Measurements from ENCODE around the gene USP3. TPM values are rescaled to one million over a fixed set of nuclear protein-coding genes. Genes with fewer than 3 reads are reported as not detected.
"Not testable (repeated sequence)": the region's sequence is repeated elsewhere in the genome, so short reads cannot be mapped to it uniquely, and the experiment has no call there.

The USP3 gene
- total RNA-seq, 1 experiment from 2014 or later, result 36.6 TPM

DNA sequence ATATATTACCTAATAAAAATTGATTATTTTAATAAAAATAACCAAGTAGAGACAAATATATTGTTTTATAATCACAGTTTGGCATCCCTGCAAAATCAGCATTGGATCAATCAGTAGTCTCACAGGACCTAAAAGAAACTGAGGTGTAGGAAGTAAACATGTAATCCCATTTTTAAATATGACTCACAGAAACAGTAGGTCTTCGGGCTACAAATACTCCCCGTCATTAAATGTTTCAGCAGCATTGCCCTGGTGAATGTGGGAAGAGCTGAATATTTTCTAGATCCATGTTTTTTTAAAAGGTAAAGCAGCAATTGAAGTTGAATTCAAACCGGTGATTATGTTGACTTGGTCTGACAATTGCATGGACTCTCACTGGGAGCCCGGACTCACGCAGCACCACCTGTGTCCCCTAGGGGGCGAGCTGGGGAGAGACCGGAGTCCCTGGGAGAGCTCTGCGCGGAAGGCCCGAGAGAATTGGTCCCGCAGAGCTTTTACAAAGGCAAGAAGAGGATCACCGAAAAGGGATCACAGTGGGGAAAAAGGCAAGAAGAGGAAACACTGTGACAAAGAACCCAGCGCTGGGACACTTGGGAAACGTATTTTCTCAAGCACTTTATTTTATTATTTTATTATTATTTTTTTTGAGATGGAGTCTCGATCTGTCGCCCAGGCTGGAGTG is 17.2 kb upstream of the USP3 start:
- DNase-seq (ENCODE audit: low spot score) (peak; percentile 95), ATAC-seq (peak; percentile 94)
- H3K9me3 Mint-ChIP-seq, result no peaks in the 10 kb centered on the region
- no peak overlapping the region for H3K27ac Mint-ChIP-seq
- TF ChIP-seq, protein P1, sequence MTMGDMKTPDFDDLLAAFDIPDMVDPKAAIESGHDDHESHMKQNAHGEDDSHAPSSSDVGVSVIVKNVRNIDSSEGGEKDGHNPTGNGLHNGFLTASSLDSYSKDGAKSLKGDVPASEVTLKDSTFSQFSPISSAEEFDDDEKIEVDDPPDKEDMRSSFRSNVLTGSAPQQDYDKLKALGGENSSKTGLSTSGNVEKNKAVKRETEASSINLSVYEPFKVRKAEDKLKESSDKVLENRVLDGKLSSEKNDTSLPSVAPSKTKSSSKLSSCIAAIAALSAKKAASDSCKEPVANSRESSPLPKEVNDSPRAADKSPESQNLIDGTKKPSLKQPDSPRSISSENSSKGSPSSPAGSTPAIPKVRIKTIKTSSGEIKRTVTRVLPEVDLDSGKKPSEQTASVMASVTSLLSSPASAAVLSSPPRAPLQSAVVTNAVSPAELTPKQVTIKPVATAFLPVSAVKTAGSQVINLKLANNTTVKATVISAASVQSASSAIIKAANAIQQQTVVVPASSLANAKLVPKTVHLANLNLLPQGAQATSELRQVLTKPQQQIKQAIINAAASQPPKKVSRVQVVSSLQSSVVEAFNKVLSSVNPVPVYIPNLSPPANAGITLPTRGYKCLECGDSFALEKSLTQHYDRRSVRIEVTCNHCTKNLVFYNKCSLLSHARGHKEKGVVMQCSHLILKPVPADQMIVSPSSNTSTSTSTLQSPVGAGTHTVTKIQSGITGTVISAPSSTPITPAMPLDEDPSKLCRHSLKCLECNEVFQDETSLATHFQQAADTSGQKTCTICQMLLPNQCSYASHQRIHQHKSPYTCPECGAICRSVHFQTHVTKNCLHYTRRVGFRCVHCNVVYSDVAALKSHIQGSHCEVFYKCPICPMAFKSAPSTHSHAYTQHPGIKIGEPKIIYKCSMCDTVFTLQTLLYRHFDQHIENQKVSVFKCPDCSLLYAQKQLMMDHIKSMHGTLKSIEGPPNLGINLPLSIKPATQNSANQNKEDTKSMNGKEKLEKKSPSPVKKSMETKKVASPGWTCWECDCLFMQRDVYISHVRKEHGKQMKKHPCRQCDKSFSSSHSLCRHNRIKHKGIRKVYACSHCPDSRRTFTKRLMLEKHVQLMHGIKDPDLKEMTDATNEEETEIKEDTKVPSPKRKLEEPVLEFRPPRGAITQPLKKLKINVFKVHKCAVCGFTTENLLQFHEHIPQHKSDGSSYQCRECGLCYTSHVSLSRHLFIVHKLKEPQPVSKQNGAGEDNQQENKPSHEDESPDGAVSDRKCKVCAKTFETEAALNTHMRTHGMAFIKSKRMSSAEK (CRISPR knock-in tag; IDR thresholded peaks at IDR 0.05; ENCODE audit: borderline replicate concordance), result no peak
- TF ChIP-seq TCF7 (CRISPR knock-in tag; IDR thresholded peaks at IDR 0.05; ENCODE audit: low read depth), result no peak
- TF ChIP-seq, protein P2, sequence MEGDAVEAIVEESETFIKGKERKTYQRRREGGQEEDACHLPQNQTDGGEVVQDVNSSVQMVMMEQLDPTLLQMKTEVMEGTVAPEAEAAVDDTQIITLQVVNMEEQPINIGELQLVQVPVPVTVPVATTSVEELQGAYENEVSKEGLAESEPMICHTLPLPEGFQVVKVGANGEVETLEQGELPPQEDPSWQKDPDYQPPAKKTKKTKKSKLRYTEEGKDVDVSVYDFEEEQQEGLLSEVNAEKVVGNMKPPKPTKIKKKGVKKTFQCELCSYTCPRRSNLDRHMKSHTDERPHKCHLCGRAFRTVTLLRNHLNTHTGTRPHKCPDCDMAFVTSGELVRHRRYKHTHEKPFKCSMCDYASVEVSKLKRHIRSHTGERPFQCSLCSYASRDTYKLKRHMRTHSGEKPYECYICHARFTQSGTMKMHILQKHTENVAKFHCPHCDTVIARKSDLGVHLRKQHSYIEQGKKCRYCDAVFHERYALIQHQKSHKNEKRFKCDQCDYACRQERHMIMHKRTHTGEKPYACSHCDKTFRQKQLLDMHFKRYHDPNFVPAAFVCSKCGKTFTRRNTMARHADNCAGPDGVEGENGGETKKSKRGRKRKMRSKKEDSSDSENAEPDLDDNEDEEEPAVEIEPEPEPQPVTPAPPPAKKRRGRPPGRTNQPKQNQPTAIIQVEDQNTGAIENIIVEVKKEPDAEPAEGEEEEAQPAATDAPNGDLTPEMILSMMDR (IDR thresholded peaks at IDR 0.05), result peak; percentile 85
- TF ChIP-seq, protein P3, sequence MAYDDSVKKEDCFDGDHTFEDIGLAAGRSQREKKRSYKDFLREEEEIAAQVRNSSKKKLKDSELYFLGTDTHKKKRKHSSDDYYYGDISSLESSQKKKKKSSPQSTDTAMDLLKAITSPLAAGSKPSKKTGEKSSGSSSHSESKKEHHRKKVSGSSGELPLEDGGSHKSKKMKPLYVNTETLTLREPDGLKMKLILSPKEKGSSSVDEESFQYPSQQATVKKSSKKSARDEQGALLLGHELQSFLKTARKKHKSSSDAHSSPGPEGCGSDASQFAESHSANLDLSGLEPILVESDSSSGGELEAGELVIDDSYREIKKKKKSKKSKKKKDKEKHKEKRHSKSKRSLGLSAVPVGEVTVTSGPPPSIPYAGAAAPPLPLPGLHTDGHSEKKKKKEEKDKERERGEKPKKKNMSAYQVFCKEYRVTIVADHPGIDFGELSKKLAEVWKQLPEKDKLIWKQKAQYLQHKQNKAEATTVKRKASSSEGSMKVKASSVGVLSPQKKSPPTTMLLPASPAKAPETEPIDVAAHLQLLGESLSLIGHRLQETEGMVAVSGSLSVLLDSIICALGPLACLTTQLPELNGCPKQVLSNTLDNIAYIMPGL (CRISPR knock-in tag; IDR thresholded peaks at IDR 0.05), result 0 out of 2 replicates have a peak, but pooled peaks have one; percentile 39
- TF ChIP-seq, protein P4, sequence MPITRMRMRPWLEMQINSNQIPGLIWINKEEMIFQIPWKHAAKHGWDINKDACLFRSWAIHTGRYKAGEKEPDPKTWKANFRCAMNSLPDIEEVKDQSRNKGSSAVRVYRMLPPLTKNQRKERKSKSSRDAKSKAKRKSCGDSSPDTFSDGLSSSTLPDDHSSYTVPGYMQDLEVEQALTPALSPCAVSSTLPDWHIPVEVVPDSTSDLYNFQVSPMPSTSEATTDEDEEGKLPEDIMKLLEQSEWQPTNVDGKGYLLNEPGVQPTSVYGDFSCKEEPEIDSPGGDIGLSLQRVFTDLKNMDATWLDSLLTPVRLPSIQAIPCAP (CRISPR knock-in tag; IDR thresholded peaks at IDR 0.05), result no peak
- H3K4me1 Mint-ChIP-seq, result peaks cover 37% of the 10 kb centered on the region
- POLR2A ChIA-PET, result no interaction called here
- no peak overlapping the region for H3K4me3 Mint-ChIP-seq
- CTCF ChIA-PET, result interaction anchor here (0.6 to 4.9 kb wide), 34 partner anchors 9 to 582 kb away, joined by 3 to 54 read pairs (median 4); partner anchors contain the start of genes APH1B, FBXL22 and USP3
- no peaks in the 10 kb centered on the region for H3K36me3 Mint-ChIP-seq
- peaks cover 17% of the 10 kb centered on the region for H3K27me3 Mint-ChIP-seq (ENCODE audit: low read depth)

DNA sequence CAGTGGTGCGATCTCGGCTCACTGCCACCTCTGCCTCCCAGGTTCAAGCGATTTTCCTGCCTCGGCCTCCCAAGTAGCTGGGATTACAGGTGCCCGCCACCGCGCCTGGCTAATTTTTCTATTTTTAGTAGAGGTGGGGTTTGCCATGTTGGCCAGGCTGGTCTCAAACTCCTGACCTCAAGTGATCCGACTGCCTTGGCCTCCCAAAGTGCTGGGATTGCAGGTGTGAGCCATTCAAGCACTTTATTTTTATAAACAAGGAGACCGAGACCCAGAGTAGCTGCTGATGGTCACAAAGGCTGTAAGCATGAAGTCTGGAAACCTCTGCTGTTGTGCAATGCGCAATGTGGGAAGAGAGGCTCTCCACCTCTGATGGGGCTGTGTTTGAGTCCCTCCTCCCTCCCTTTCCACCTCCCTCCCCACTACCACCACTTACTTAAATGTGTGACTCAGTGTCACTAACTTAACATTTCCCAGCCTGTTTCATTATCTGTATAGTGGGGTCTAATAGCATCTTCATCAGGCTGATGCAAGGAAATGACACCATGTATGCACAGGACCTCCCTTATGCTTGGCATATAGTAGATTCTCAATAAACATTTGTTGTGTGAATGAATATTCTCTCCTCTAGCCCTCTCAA is 16.5 kb upstream of the USP3 start:
- CTCF ChIA-PET, result interaction anchor here (0.6 to 4.9 kb wide), 35 partner anchors 8 to 582 kb away, joined by 3 to 54 read pairs (median 4); partner anchors contain the start of genes APH1B, FBXL22 and USP3
- H3K36me3 Mint-ChIP-seq; H3K9me3 Mint-ChIP-seq; H3K4me3 Mint-ChIP-seq; H3K27ac Mint-ChIP-seq; POLR2A ChIA-PET; DNase-seq (ENCODE audit: low spot score); ATAC-seq: not testable (repeated sequence)
- TF ChIP-seq, protein P3 (CRISPR knock-in tag; IDR thresholded peaks at IDR 0.05), result 0 out of 2 replicates have a peak, but pooled peaks have one; percentile 4
- peaks cover 23% of the 10 kb centered on the region for H3K27me3 Mint-ChIP-seq (ENCODE audit: low read depth)
- peaks cover 42% of the 10 kb centered on the region for H3K4me1 Mint-ChIP-seq

DNA sequence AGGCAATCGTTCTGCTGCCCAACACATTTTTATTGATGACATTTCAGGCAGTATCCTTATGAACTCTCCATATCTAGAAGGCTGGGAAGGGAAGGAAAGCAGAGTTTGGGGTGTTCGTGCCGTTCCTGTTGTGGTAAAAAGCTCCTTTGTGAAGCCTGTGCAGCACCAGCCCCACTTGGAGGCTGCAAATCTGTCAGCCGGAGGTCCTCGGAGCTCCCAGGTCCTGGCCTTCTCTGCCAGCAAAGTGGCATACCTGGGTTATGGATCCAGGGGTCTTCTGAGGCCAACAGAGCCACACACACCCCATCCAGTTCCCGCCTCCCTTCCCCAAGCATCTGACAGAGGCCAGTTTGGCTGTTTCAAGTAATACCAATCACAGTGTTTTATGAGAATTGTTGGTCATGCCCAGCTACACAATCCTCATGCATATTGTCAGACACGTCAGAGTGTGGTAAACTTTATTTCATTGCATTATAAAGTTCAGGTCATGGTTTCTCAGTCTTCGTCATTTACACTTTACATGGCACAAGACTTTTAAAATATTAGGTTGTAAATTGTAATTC is 15.9 kb upstream of the USP3 start:
- Mint-ChIP-seq H3K9me3 (no peaks in the 10 kb centered on the region), H3K36me3 (no peaks in the 10 kb centered on the region), H3K4me1 (peaks cover 43% of the 10 kb centered on the region), H3K27me3 (ENCODE audit: low read depth) (peaks cover 29% of the 10 kb centered on the region), H3K4me3 (no peak overlapping the region), H3K27ac (no peak overlapping the region)
- CTCF ChIA-PET, result interaction anchor here (0.6 to 4.9 kb wide), 7 partner anchors 12 to 121 kb away, joined by 3 to 54 read pairs (median 10); partner anchors contain the start of gene USP3
- POLR2A ChIA-PET, result no interaction called here
- DNase-seq (ENCODE audit: low spot score) (no peak), ATAC-seq (no peak)
- TF ChIP-seq ZBTB21 (CRISPR knock-in tag; IDR thresholded peaks at IDR 0.05; ENCODE audit: borderline replicate concordance) (no peak), SMAD3 (CRISPR knock-in tag; IDR thresholded peaks at IDR 0.05; ENCODE audit: borderline replicate concordance) (no peak), ATF1 (CRISPR knock-in tag; IDR thresholded peaks at IDR 0.05) (no peak), ZNF396 (CRISPR knock-in tag; IDR thresholded peaks at IDR 0.05; ENCODE audit: borderline replicate concordance) (no peak), TP53 (CRISPR knock-in tag; IDR thresholded peaks at IDR 0.05) (no peak)
- TF ChIP-seq, protein P5, sequence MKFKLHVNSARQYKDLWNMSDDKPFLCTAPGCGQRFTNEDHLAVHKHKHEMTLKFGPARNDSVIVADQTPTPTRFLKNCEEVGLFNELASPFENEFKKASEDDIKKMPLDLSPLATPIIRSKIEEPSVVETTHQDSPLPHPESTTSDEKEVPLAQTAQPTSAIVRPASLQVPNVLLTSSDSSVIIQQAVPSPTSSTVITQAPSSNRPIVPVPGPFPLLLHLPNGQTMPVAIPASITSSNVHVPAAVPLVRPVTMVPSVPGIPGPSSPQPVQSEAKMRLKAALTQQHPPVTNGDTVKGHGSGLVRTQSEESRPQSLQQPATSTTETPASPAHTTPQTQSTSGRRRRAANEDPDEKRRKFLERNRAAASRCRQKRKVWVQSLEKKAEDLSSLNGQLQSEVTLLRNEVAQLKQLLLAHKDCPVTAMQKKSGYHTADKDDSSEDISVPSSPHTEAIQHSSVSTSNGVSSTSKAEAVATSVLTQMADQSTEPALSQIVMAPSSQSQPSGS (CRISPR knock-in tag; IDR thresholded peaks at IDR 0.05; ENCODE audit: borderline replicate concordance, low read depth), result no peak
- TF ChIP-seq, protein P6, sequence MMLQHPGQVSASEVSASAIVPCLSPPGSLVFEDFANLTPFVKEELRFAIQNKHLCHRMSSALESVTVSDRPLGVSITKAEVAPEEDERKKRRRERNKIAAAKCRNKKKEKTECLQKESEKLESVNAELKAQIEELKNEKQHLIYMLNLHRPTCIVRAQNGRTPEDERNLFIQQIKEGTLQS (CRISPR knock-in tag; conservative IDR thresholded peaks at IDR 0.05), result no peak
- TF ChIP-seq, protein P3 (CRISPR knock-in tag; IDR thresholded peaks at IDR 0.05), result no peak
